ENCODE measurements around the gene TMEM150B. TPM values are rescaled to one million over a fixed set of nuclear protein-coding genes. Genes with fewer than 3 reads are reported as not detected.

The TMEM150B gene
- total RNA-seq, 1 donor = under 0.01 TPM

DNA sequence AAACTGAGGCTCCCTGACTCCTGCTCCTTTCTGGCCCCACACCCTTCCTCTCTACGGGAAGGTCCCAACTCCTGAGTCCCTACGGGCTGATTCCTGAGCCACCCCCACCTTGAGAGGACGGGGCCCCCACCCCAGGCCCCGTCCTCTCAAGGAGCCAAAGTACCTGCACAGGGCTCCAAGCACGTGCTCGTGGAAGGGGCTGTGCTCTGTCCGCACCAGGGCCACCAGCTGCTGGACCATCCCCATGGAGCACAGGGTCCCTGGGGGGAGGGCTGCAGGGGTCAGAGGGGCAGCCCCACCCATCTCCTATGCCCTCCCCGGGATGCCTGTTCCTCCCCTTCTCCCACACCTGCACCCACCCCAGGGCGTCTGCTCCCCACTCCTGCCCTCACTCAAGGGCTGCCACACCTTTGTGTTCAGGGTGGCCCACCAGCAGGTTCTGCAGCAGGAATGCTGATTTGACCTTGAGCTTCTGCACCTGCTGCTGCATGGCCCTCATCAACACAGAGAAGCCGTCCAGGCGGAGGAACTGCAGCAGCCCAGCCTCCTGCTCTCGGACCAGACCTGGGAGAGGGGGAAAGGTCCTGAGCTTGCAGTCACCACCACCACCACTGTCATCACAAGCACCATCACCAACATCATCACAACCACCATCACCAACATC, 59.3 kb downstream of the TMEM150B start:
- Histone ChIP-seq H3K79me2 (ENCODE audit: insufficient read depth, low read length) (peaks cover 8% of the 10 kb centered on the region), H3K27ac (ENCODE audit: low read depth, low read length) (no peak overlapping the region), H3K4me3 (ENCODE audit: insufficient read depth, low read length) (no peak overlapping the region), H2AFZ (ENCODE audit: low read length) (no peak overlapping the region), H3K9me3 (ENCODE audit: low read depth, low read length) (no peaks in the 10 kb centered on the region), H3K27me3 (ENCODE audit: insufficient read depth, low read length) (no peaks in the 10 kb centered on the region), H3K4me1 (ENCODE audit: insufficient read depth, low read length) (no peaks in the 10 kb centered on the region), H3K4me2 (ENCODE audit: insufficient read depth, low read length) (no peak overlapping the region), H3K36me3 (ENCODE audit: insufficient read depth, low read length) (no peaks in the 10 kb centered on the region), H4K20me1 (ENCODE audit: insufficient read depth, low read length) (no peaks in the 10 kb centered on the region)
- DNase-seq (ENCODE audit: insufficient read length, low spot score, missing footprints) = peak; percentile 38
- TF ChIP-seq, protein P1, sequence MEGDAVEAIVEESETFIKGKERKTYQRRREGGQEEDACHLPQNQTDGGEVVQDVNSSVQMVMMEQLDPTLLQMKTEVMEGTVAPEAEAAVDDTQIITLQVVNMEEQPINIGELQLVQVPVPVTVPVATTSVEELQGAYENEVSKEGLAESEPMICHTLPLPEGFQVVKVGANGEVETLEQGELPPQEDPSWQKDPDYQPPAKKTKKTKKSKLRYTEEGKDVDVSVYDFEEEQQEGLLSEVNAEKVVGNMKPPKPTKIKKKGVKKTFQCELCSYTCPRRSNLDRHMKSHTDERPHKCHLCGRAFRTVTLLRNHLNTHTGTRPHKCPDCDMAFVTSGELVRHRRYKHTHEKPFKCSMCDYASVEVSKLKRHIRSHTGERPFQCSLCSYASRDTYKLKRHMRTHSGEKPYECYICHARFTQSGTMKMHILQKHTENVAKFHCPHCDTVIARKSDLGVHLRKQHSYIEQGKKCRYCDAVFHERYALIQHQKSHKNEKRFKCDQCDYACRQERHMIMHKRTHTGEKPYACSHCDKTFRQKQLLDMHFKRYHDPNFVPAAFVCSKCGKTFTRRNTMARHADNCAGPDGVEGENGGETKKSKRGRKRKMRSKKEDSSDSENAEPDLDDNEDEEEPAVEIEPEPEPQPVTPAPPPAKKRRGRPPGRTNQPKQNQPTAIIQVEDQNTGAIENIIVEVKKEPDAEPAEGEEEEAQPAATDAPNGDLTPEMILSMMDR (IDR thresholded peaks at IDR 0.05; ENCODE audit: extremely low read depth, low read depth, low read length) = no peak

DNA sequence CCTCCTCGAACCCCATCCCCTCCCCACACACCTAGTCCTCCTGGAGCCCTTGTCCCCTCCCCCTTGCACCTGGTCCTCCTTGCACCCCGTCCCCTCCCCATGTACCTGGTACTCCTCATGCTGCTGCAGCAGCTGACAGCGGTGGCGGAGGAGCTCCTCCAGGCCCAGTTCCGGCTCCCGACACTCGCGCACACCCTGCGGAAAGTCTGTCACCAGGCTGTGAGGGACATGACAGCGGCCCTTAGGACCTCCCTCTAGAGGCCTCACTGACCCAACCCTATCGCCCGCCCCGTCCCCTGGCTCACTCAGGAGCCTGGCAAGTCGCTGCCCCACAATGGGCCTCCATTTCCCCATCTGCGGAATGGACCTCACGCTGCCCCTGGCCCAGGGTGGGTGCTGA, 60.0 kb downstream of the TMEM150B start:
- no peaks in the 10 kb centered on the region for H3K36me3 ChIP-seq (ENCODE audit: insufficient read depth, low read length)
- peak; percentile 49 for DNase-seq (ENCODE audit: insufficient read length, low spot score, missing footprints)
- TF ChIP-seq, protein P1 (IDR thresholded peaks at IDR 0.05; ENCODE audit: extremely low read depth, low read depth, low read length) = no peak
- no peak overlapping the region for H3K4me3 ChIP-seq (ENCODE audit: insufficient read depth, low read length)
- H3K4me2 ChIP-seq (ENCODE audit: insufficient read depth, low read length) = no peak overlapping the region
- no peak overlapping the region for H2AFZ ChIP-seq (ENCODE audit: low read length)
- no peaks in the 10 kb centered on the region for H3K4me1 ChIP-seq (ENCODE audit: insufficient read depth, low read length)
- H3K9me3 ChIP-seq (ENCODE audit: low read depth, low read length) = no peaks in the 10 kb centered on the region
- H3K27ac ChIP-seq (ENCODE audit: low read depth, low read length) = no peak overlapping the region
- peaks cover 8% of the 10 kb centered on the region for H3K79me2 ChIP-seq (ENCODE audit: insufficient read depth, low read length)
- H4K20me1 ChIP-seq (ENCODE audit: insufficient read depth, low read length) = no peaks in the 10 kb centered on the region
- H3K27me3 ChIP-seq (ENCODE audit: insufficient read depth, low read length) = no peaks in the 10 kb centered on the region

DNA sequence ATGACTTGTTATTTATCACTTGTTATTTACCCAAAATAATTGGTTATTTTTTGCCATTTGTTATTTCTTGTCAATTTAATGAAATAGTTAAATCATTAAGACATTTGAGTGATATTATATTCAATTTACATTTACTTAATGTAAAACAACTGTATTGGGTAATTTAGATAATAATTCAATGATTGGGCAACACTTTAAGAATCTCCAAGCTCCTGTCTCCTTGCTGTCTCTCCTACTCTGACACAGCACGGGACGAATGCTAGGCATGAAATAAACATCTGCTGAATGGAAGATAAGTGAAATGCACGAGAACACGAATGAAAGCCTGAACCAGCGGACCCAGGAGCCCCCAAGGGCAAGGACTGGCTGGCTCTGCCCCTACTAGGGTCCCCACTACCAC, 60.6 kb downstream of the TMEM150B start:
- Histone ChIP-seq H3K9me3 (ENCODE audit: low read depth, low read length) (no peaks in the 10 kb centered on the region), H3K4me2 (ENCODE audit: insufficient read depth, low read length) (no peak overlapping the region), H2AFZ (ENCODE audit: low read length) (no peak overlapping the region), H3K36me3 (ENCODE audit: insufficient read depth, low read length) (no peaks in the 10 kb centered on the region), H3K4me3 (ENCODE audit: insufficient read depth, low read length) (no peak overlapping the region), H4K20me1 (ENCODE audit: insufficient read depth, low read length) (no peaks in the 10 kb centered on the region), H3K27me3 (ENCODE audit: insufficient read depth, low read length) (no peaks in the 10 kb centered on the region), H3K79me2 (ENCODE audit: insufficient read depth, low read length) (peaks cover 8% of the 10 kb centered on the region), H3K4me1 (ENCODE audit: insufficient read depth, low read length) (peaks cover 4% of the 10 kb centered on the region), H3K27ac (ENCODE audit: low read depth, low read length) (no peak overlapping the region)
- no peak for DNase-seq (ENCODE audit: insufficient read length, low spot score, missing footprints)
- TF ChIP-seq, protein P1 (IDR thresholded peaks at IDR 0.05; ENCODE audit: extremely low read depth, low read depth, low read length) = no peak

Other genes with a start within 250 kb of the TMEM150B start
- 0.29 and 1.1 TPM in 2 replicates for gene EPS8L1, start 249.5 kb downstream of the TMEM150B start, total RNA-seq
- 49.2 and 55.0 TPM in 2 replicates for gene PPP1R12C, start 207.7 kb downstream of the TMEM150B start, total RNA-seq
- gene TNNT1, start 176.1 kb downstream of the TMEM150B start, total RNA-seq = 0.29 TPM in 1 of 2 replicates, not detected in the other
- not detected in 2 replicates for gene TNNI3, start 167.6 kb downstream of the TMEM150B start, total RNA-seq
- gene DNAAF3, start 158.7 kb downstream of the TMEM150B start, total RNA-seq = 0.59 and 0.72 TPM in 2 replicates
- not detected in 2 replicates for gene SYT5, start 145.1 kb downstream of the TMEM150B start, total RNA-seq
- gene PTPRH, start 115.8 kb downstream of the TMEM150B start, total RNA-seq = 0.88 and 1.1 TPM in 2 replicates
- 1.5 and 2.5 TPM in 2 replicates for gene TMEM86B, start 96.6 kb downstream of the TMEM150B start, total RNA-seq
- gene PPP6R1, start 66.3 kb downstream of the TMEM150B start, total RNA-seq = 27.1 and 32.6 TPM in 2 replicates
- gene HSPBP1, start 45.2 kb downstream of the TMEM150B start, total RNA-seq = 20.6 and 26.4 TPM in 2 replicates
- gene BRSK1, start 41.3 kb downstream of the TMEM150B start, total RNA-seq = 1.8 and 4.0 TPM in 2 replicates
- 9.7 and 10.9 TPM in 2 replicates for gene KMT5C, start 14.5 kb upstream of the TMEM150B start, total RNA-seq
- gene COX6B2, start 29.4 kb upstream of the TMEM150B start, total RNA-seq = not detected in 2 replicates
- gene GARIN5B, start 37.9 kb upstream of the TMEM150B start, total RNA-seq = not detected in 2 replicates
- 0.36 and 1.2 TPM in 2 replicates for gene IL11, start 45.1 kb upstream of the TMEM150B start, total RNA-seq
- not detected in 2 replicates for gene TMEM190, start 51.5 kb upstream of the TMEM150B start, total RNA-seq
- 0.29 TPM in 1 of 2 replicates, not detected in the other for gene TMEM238, start 59.0 kb upstream of the TMEM150B start, total RNA-seq
- 223 and 310 TPM in 2 replicates for gene RPL28, start 60.6 kb upstream of the TMEM150B start, total RNA-seq
- 37.3 and 66.9 TPM in 2 replicates for gene UBE2S, start 82.4 kb upstream of the TMEM150B start, total RNA-seq
- not detected in 2 replicates for gene SHISA7, start 118.0 kb upstream of the TMEM150B start, total RNA-seq
- gene ISOC2, start 136.3 kb upstream of the TMEM150B start, total RNA-seq = 55.4 and 65.1 TPM in 2 replicates
- gene C19orf85, start 139.4 kb upstream of the TMEM150B start, total RNA-seq = not detected in 2 replicates
- 1.5 and 2.9 TPM in 2 replicates for gene ZNF628, start 151.3 kb upstream of the TMEM150B start, total RNA-seq
- gene NAT14, start 159.8 kb upstream of the TMEM150B start, total RNA-seq = 8.3 and 11.2 TPM in 2 replicates
- 22.7 and 77.4 TPM in 2 replicates for gene SSC5D, start 163.1 kb upstream of the TMEM150B start, total RNA-seq
- not detected in 2 replicates for gene SBK2, start 211.8 kb upstream of the TMEM150B start, total RNA-seq
- gene SBK3, start 220.2 kb upstream of the TMEM150B start, total RNA-seq = not detected in 2 replicates

Measured in osteoblast (primary cell).